NB4 (cell line): ENCODE results near the gene LYST.

Experiments used
- CTCF ChIP-seq: IDR thresholded peaks from one replicate; pipeline ENCODE4 v1.5.1; 2012; ENCODE audit warnings: low read depth, low read length
- MAX ChIP-seq: IDR thresholded peaks from 2 replicates; pipeline ENCODE4 v1.6.1; 2011; ENCODE audit warnings: low read depth, low read length
- POLR2A ChIP-seq: IDR thresholded peaks from 2 replicates; pipeline ENCODE4 v1.6.1; 2011; ENCODE audit warnings: mild to moderate bottlenecking; ENCODE audit not compliant: insufficient read length; ENCODE audit errors: extremely low read depth

DNA sequence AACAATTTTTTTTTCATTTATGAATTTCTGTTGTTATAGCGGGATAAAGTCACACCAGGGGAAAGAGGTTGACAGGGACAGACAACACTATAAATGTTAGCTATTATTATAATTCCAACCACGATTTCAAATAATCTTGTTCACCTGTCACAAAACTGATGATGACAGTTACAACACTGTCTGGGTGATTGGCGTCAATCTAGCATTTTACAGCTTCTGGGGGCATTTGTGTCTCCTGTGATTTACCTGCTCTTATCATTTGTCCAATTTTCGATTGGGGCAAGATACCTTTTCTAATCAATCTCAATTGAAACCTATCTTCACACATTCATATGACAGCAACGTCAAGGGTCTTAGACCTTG is 44.6 kb upstream of the LYST start:
- TF ChIP-seq POLR2A (no peak), MAX (no peak), CTCF (no peak)
